Adrenal gland (tissue), 12 donors: ENCODE data around the gene SLC22A5. TPM values are rescaled to one million over a fixed set of nuclear protein-coding genes. Genes with fewer than 3 reads are reported as not detected.
A peak's percentile ranks its signal among the peaks of the same experiment; 100 is the strongest.

Experiments
- DNase-seq, 7 donors: peaks; one replicate each; pipeline ENCODE4 v3.0.0-alpha.2; 2019 to 2020
- H3K27ac ChIP-seq, 5 donors: fragments of 200-600 bp; sonication (generic) in 4 of 5; 1 replicate in 3 of 5; 2 replicates in 2 of 5; pipeline versions ENCODE4 v1.5.1 to v1.8.0; 2016 to 2020; ENCODE audit warnings: mild to moderate bottlenecking in 1 of 5
- H3K27me3 ChIP-seq: fragments of 200-600 bp; 2 replicates; pipeline ENCODE4 v1.8.0; 2021
- H3K36me3 ChIP-seq, 2 donors: fragments of 200-600 bp; replicated peaks in 1 of 2; 1 replicate in 1 of 2; 2 replicates in 1 of 2; pipeline versions ENCODE4 v1.5.1 to v1.8.0; 2018 to 2022
- H3K4me1 ChIP-seq, 2 donors: fragments of 200-600 bp; replicated peaks in 1 of 2; 1 replicate in 1 of 2; 2 replicates in 1 of 2; pipeline versions ENCODE4 v1.5.1 to v1.8.0; 2018 to 2021
- H3K4me3 ChIP-seq, 4 donors: fragments of 200-600 bp; sonication (generic) in 3 of 4; one replicate each; pipeline ENCODE4 v1.5.1; 2016 to 2018
- H3K9me3 ChIP-seq, 3 donors: fragments of 200-600 bp; sonication (generic) in 1 of 3; replicated peaks in 1 of 3; 1 replicate in 2 of 3; 2 replicates in 1 of 3; pipeline versions ENCODE4 v1.5.1 to v1.8.0; 2016 to 2021
- CTCF ChIP-seq, 6 experiments: fragments of 450-650 bp in 4 of 6; fragments of 200-600 bp in 2 of 6; sonication (generic) in 1 of 6; IDR thresholded peaks; 1 replicate in 5 of 6; 2 replicates in 1 of 6; pipeline versions ENCODE4 v1.5.1 to v1.8.0; 2016 to 2021; ENCODE audit warnings: antibody characterized with exemption in 6 of 6, mild to moderate bottlenecking in 2 of 6, moderate library complexity in 1 of 6
- POLR2A ChIP-seq, 2 donors: fragments of 450-650 bp; IDR thresholded peaks; one replicate each; pipeline ENCODE4 v1.6.1; 2017; ENCODE audit warnings: antibody characterized with exemption in 2 of 2, mild to moderate bottlenecking in 2 of 2, moderate library complexity in 1 of 2
- WGBS, 4 donors: extraction: QIAGEN DNeasy Blood & Tissue Kit in 2 of 4; methylation state at CpG; one replicate each; pipeline versions ENCODE4 v1.1.5 to v1.1.7; 2013 to 2017; 5-methylcytosine and 5-hydroxymethylcytosine counted together
- intact Hi-C, 2 donors: fragments of 100-400 bp; cut with DNase I; formaldehyde crosslinking; loops; one replicate each; pipeline versions ENCODE4 v1.14.1 to v1.15.0; 2022 to 2023
- polyA plus RNA-seq, 3 donors: library from polyadenylated mRNA; stranded (reverse); fragments of 200-250 nt in 2 of 3; fragments of 350-450 nt in 1 of 3; fragmentation: Illumina TruSeq in 1 of 3; extraction: RNeasy Lipid Tissue Mini Kit (QIAGEN cat#74804) in 1 of 3; gene quantifications; one replicate each; pipeline ENCODE4 v1.2.3, GENCODE V29; 2013 to 2014
- total RNA-seq, 9 donors: library from RNA; depleted of rRNA in 4 of 9; stranded (reverse); fragments of >200 nt in 4 of 9; fragments of 120-200 nt in 1 of 9; fragmentation: NEBNext Ultra II Directional in 1 of 9; extraction: Animal tissue kit (Norgen Biotek cat#: 25700) in 1 of 9; gene quantifications; one replicate each; pipeline versions ENCODE4 v1.1.0 to v1.2.4, GENCODE V29; 2013 to 2023
- donor health status: healthy with polysubstance abuse.
- donor health status: Bipolar disorder and iron deficiency.
- donor health status: DM: yes; HTN: yes; CAD: no.
- donor health status: DM: no; HTN: no; CAD: no.
- donor health status: DM: no; HTN: no; CAD: no.
- donor health status: DM: yes; HTN: yes; CAD: no.

SLC22A5 gene
- total and polyA plus RNA-seq, 12 donors: 4.4 to 24.1 (median 13.7) TPM

- TF ChIP-seq CTCF (IDR thresholded peaks at IDR 0.05) (no peak), POLR2A (IDR thresholded peaks at IDR 0.05) (no peak)
- H3K27me3 ChIP-seq: no peaks in the 10 kb centered on the region
- DNase-seq: peak in 2 of 7 donors; percentile 7 to 14
- intact Hi-C loops: loop anchor here (5.0 to 10.0 kb wide), 2 partner anchors 60 to 63 kb away; no protein-coding TSS in a partner anchor
- no peaks in the 10 kb centered on the region for H3K9me3 ChIP-seq
- peaks cover 49 to 95% of the 10 kb centered on the region in 2 donors for H3K4me1 ChIP-seq
- peak overlapping the region in 2 of 5 donors; percentile 82 to 89 for H3K27ac ChIP-seq
- 87 to 91% (median 90%) methylated on average over 3 of the region's 3 CpGs for WGBS, 4 donors
- peaks cover 0 to 13% of the 10 kb centered on the region in 2 donors for H3K36me3 ChIP-seq
- H3K4me3 ChIP-seq: no peak overlapping the region
These were observed 54.8 kb downstream of the SLC22A5 start for GRCh38 chr5:132424167-132424880.

GRCh38 chr5:132425009-132425937, 55.8 kb downstream of the SLC22A5 start:
- peaks cover 0 to 9% of the 10 kb centered on the region in 2 donors for H3K36me3 ChIP-seq
- H3K27me3 ChIP-seq: no peaks in the 10 kb centered on the region
- H3K4me3 ChIP-seq: no peak overlapping the region
- peak overlapping the region in 3 of 5 donors; percentile 48 to 89 (median 82) for H3K27ac ChIP-seq
- peak in 2 of 7 donors; percentile 15 to 28 for DNase-seq
- 57 to 67% (median 61%) methylated on average over 7 to 8 of the region's 8 CpGs for WGBS, 4 donors
- peaks cover 40 to 91% of the 10 kb centered on the region in 2 donors for H3K4me1 ChIP-seq
- TF ChIP-seq POLR2A (IDR thresholded peaks at IDR 0.05): no peak
- TF ChIP-seq CTCF (IDR thresholded peaks at IDR 0.05): no peak
- H3K9me3 ChIP-seq: no peaks in the 10 kb centered on the region
- intact Hi-C loops: loop anchor here in 1 of 2 donors (10.0 kb wide), 1 partner anchor 60 kb away; no protein-coding TSS in a partner anchor

- Histone ChIP-seq H3K27ac (peak overlapping the region in 4 of 5 donors; percentile 48 to 89 (median 76)), H3K27me3 (no peaks in the 10 kb centered on the region), H3K9me3 (no peaks in the 10 kb centered on the region), H3K4me1 (peaks cover 37 to 83% of the 10 kb centered on the region in 2 donors), H3K4me3 (no peak overlapping the region), H3K36me3 (peaks cover 0 to 1% of the 10 kb centered on the region in 2 donors)
- intact Hi-C loops: loop anchor here in 1 of 2 donors (10.0 kb wide), 1 partner anchor 59 kb away; no protein-coding TSS in a partner anchor
- DNase-seq: peak in 1 of 7 donors; percentile 18
- TF ChIP-seq POLR2A (IDR thresholded peaks at IDR 0.05) (no peak), CTCF (IDR thresholded peaks at IDR 0.05) (no peak)
- 79 to 90% (median 84%) methylated on average over 6 to 7 of the region's 7 CpGs for WGBS, 4 donors
These were observed 56.5 kb downstream of the SLC22A5 start for GRCh38 chr5:132425975-132426524.
